HCT116 (cell line): Measurements from ENCODE around the gene RIN1.

Experiments
- CBX3 ChIP-seq: IDR thresholded peaks from 2 replicates; pipeline ENCODE4 v1.6.1; 2012; ENCODE audit warnings: low read depth
- EZH2 ChIP-seq: fragments of 200-600 bp; sonication (generic); IDR thresholded peaks from 2 replicates; pipeline ENCODE4 v1.6.1; 2017; ENCODE audit warnings: antibody characterized with exemption, mixed run types
- EZH2phosphoT487 ChIP-seq: fragments of 200-600 bp; IDR thresholded peaks from 2 replicates; pipeline ENCODE4 v1.6.1; 2018; ENCODE audit warnings: antibody characterized with exemption, borderline replicate concordance
- FOSL1 ChIP-seq: IDR thresholded peaks from 2 replicates; pipeline ENCODE4 v1.6.1; 2012; ENCODE audit warnings: low read depth
- POLR2A ChIP-seq: IDR thresholded peaks from 2 replicates; pipeline ENCODE4 v1.7.0; 2011; ENCODE audit warnings: borderline replicate concordance; ENCODE audit not compliant: insufficient read depth, insufficient read length; ENCODE audit errors: extremely low read depth
- POLR2AphosphoS5 ChIP-seq: IDR thresholded peaks from 2 replicates; pipeline ENCODE4 v1.6.1; 2011; ENCODE audit warnings: mild to moderate bottlenecking, low read depth, low read length, moderate library complexity
- SP1 ChIP-seq: IDR thresholded peaks from 2 replicates; pipeline ENCODE4 v1.6.1; 2012; ENCODE audit warnings: low read depth
- TF ChIP-seq, protein P1 (sequence below), 3 experiments: fragments of 200-600 bp in 1 of 3; sonication (generic) in 1 of 3; IDR thresholded peaks in 2 of 3; conservative IDR thresholded peaks in 1 of 3; 2 replicates each; pipeline ENCODE4 v1.5.1; 2012 to 2017; ENCODE audit warnings: low read depth in 2 of 3, low read length in 2 of 3, antibody characterized with exemption in 1 of 3, borderline replicate concordance in 1 of 3, control low read depth in 1 of 3, mild to moderate bottlenecking in 1 of 3, mixed read lengths in 1 of 3, mixed run types in 1 of 3, moderate library complexity in 1 of 3; ENCODE audit not compliant: insufficient read depth in 1 of 3
- TF ChIP-seq, protein P2 (sequence below): IDR thresholded peaks from 2 replicates; pipeline ENCODE4 v1.6.1; 2012
- TF ChIP-seq, protein P3 (sequence below): IDR thresholded peaks from 2 replicates; pipeline ENCODE4 v1.6.1; 2012

DNA sequence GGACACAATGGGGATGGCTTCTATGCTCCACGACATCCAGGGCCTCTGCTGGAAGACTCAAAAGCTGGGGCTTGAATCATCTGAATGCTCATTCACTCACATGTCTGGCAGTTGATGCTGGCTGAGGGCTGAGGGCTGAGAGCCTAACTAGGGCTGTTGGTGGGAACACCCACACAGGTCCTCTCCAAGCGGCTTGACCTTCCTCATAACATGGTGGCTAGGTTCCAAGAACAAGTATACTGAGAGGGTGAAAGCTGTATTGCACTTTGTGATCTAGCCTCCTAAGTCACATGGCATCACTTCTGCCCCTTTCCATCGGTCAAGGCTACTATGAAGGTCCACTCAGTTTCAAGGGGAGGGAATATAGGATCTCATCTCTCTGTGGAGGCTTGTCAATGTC is 37.0 kb downstream of the RIN1 start:
- TF ChIP-seq POLR2AphosphoS5 (no peak), EZH2 (no peak), FOSL1 (no peak), EZH2phosphoT487 (no peak), CBX3 (no peak), POLR2A (no peak), SP1 (no peak)
- TF ChIP-seq, protein P1, sequence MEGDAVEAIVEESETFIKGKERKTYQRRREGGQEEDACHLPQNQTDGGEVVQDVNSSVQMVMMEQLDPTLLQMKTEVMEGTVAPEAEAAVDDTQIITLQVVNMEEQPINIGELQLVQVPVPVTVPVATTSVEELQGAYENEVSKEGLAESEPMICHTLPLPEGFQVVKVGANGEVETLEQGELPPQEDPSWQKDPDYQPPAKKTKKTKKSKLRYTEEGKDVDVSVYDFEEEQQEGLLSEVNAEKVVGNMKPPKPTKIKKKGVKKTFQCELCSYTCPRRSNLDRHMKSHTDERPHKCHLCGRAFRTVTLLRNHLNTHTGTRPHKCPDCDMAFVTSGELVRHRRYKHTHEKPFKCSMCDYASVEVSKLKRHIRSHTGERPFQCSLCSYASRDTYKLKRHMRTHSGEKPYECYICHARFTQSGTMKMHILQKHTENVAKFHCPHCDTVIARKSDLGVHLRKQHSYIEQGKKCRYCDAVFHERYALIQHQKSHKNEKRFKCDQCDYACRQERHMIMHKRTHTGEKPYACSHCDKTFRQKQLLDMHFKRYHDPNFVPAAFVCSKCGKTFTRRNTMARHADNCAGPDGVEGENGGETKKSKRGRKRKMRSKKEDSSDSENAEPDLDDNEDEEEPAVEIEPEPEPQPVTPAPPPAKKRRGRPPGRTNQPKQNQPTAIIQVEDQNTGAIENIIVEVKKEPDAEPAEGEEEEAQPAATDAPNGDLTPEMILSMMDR (IDR thresholded peaks at IDR 0.05 in 2 of 3, conservative IDR thresholded peaks at IDR 0.05 in 1 of 3; ENCODE audit: borderline replicate concordance in 1 of 3, insufficient read depth in 1 of 3, low read depth in 2 of 3, low read length in 2 of 3), result no peak
- TF ChIP-seq, protein P2, sequence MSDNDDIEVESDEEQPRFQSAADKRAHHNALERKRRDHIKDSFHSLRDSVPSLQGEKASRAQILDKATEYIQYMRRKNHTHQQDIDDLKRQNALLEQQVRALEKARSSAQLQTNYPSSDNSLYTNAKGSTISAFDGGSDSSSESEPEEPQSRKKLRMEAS, result no peak
- TF ChIP-seq, protein P3, sequence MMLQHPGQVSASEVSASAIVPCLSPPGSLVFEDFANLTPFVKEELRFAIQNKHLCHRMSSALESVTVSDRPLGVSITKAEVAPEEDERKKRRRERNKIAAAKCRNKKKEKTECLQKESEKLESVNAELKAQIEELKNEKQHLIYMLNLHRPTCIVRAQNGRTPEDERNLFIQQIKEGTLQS, result no peak
